ENCODE data around the gene ZNF32.
"Not testable (repeated sequence)": the region's sequence is repeated elsewhere in the genome, so short reads cannot be mapped to it uniquely, and the experiment has no call there.

Gene ZNF32

DNA sequence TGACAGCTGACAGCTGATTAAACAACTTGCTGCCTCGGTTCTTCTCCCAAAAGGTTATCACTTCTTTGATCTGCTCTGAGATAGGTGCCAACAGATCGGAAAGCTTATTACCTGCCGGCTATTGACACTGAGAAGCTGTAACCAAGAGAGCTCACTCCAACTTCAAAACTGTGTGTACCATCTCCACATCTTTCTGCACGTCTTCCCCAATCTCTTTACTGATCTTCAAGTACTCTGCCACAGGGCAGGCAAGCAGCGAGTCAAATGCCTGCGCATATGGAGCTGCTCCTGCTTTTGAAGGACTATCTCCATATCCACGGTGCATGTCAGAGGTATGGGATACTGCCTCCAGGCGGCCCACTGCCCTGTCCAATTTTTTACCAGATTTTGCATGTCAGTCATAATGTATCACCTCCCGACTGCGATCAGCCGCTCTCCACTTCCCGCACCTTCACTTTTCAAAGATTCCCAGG lies 42.8 kb downstream of the ZNF32 start:
- Histone ChIP-seq H3K9ac (ENCODE audit: low read length) (no peak overlapping the region), H3K9me3 (ENCODE audit: low read length) (no peaks in the 10 kb centered on the region), H3F3A (ENCODE audit: insufficient read depth, low read length) (no peaks in the 10 kb centered on the region), H3K36me3 (ENCODE audit: insufficient read depth, low read length) (peaks cover 31% of the 10 kb centered on the region), H3K27ac (ENCODE audit: low read depth, low read length, poor library complexity, severe bottlenecking) (no peak overlapping the region), H3K4me3 (ENCODE audit: low read depth, low read length, poor library complexity, severe bottlenecking) (peak overlapping the region; percentile 80), H3K27me3 (ENCODE audit: insufficient read depth, low read length) (no peaks in the 10 kb centered on the region; the same call in 1 of the 2 replicates), H3K79me2 (ENCODE audit: insufficient read depth, low read length) (no peaks in the 10 kb centered on the region), H2AFZ (ENCODE audit: low read length) (peak overlapping the region; percentile 64; the same call in 1 of the 2 replicates), H4K20me1 (ENCODE audit: insufficient read depth, low read length) (no peaks in the 10 kb centered on the region), H3K9me2 (ENCODE audit: low read depth, low read length) (no peaks in the 10 kb centered on the region), H3K4me1 (ENCODE audit: insufficient read depth, low read length, severe bottlenecking) (peaks cover 10% of the 10 kb centered on the region), H3K4me2 (ENCODE audit: low read length) (peak overlapping the region; percentile 72)
- TF ChIP-seq EZH2 (IDR thresholded peaks at IDR 0.05; ENCODE audit: borderline replicate concordance, low read length), result no peak

DNA sequence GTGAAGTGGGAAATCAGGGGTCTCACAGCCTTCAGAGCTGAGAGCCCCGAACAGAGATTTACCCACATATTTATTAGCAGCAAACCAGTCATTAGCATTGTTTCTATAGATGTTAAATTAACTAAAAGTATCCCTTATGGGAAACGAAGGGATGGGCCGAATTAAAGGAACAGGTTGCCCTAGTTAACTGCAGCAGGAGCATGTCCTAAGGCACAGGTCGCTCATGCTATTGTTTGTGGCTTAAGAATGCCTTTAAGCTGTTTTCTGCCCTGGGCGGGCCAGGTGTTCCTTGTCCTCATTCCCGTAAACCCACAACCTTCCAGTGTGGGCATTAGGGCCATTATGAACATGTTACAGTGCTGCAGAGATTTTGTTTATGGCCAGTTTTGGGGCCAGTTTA lies 47.1 kb downstream of the ZNF32 start:
- not testable (repeated sequence) for H3K36me3 ChIP-seq (ENCODE audit: insufficient read depth, low read length); H4K20me1 ChIP-seq (ENCODE audit: insufficient read depth, low read length); H3K4me1 ChIP-seq (ENCODE audit: insufficient read depth, low read length, severe bottlenecking); H3K9me3 ChIP-seq (ENCODE audit: low read length); H3K27me3 ChIP-seq (ENCODE audit: insufficient read depth, low read length); H3K9ac ChIP-seq (ENCODE audit: low read length); H3K27ac ChIP-seq (ENCODE audit: low read depth, low read length, poor library complexity, severe bottlenecking); H2AFZ ChIP-seq (ENCODE audit: low read length); H3K4me3 ChIP-seq (ENCODE audit: low read depth, low read length, poor library complexity, severe bottlenecking); H3F3A ChIP-seq (ENCODE audit: insufficient read depth, low read length); H3K9me2 ChIP-seq (ENCODE audit: low read depth, low read length); H3K79me2 ChIP-seq (ENCODE audit: insufficient read depth, low read length); H3K4me2 ChIP-seq (ENCODE audit: low read length)

DNA sequence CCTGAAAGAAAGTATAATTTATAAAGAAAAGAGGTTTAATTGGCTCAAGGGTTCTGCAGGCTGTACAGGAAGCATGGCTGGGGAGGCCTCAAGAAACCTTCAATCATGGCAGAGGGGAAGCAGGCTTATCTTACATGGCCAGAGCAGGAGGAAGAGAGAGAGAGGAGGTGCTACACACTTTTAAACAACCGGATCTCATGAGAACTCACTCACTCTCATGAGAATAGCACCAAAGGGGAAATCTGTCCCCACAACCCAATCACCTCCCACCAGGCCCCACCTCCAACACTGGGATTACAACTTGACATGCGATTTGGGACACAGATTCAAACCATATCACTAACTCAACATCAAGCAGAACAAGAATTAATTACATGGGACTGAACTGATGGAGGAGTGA lies 49.3 kb downstream of the ZNF32 start:
- no peak overlapping the region for H3K4me3 ChIP-seq (ENCODE audit: low read depth, low read length, poor library complexity, severe bottlenecking)
- H4K20me1 ChIP-seq (ENCODE audit: insufficient read depth, low read length), result no peaks in the 10 kb centered on the region
- H3K9me3 ChIP-seq (ENCODE audit: low read length), result no peaks in the 10 kb centered on the region
- no peak for TF ChIP-seq EZH2 (IDR thresholded peaks at IDR 0.05; ENCODE audit: borderline replicate concordance, low read length)
- TF ChIP-seq, protein P1, sequence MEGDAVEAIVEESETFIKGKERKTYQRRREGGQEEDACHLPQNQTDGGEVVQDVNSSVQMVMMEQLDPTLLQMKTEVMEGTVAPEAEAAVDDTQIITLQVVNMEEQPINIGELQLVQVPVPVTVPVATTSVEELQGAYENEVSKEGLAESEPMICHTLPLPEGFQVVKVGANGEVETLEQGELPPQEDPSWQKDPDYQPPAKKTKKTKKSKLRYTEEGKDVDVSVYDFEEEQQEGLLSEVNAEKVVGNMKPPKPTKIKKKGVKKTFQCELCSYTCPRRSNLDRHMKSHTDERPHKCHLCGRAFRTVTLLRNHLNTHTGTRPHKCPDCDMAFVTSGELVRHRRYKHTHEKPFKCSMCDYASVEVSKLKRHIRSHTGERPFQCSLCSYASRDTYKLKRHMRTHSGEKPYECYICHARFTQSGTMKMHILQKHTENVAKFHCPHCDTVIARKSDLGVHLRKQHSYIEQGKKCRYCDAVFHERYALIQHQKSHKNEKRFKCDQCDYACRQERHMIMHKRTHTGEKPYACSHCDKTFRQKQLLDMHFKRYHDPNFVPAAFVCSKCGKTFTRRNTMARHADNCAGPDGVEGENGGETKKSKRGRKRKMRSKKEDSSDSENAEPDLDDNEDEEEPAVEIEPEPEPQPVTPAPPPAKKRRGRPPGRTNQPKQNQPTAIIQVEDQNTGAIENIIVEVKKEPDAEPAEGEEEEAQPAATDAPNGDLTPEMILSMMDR (IDR thresholded peaks at IDR 0.05; ENCODE audit: low read length), result no peak
- H3K4me1 ChIP-seq (ENCODE audit: insufficient read depth, low read length, severe bottlenecking), result peaks cover 8% of the 10 kb centered on the region
- no peak overlapping the region for H3K27ac ChIP-seq (ENCODE audit: low read depth, low read length, poor library complexity, severe bottlenecking)
- H3K9ac ChIP-seq (ENCODE audit: low read length), result no peak overlapping the region
- no peak overlapping the region for H2AFZ ChIP-seq (ENCODE audit: low read length)
- no peaks in the 10 kb centered on the region for H3K79me2 ChIP-seq (ENCODE audit: insufficient read depth, low read length)
- peaks cover 4% of the 10 kb centered on the region; the same call in 1 of the 2 replicates for H3K27me3 ChIP-seq (ENCODE audit: insufficient read depth, low read length)
- no peaks in the 10 kb centered on the region for H3F3A ChIP-seq (ENCODE audit: insufficient read depth, low read length)
- H3K9me2 ChIP-seq (ENCODE audit: low read depth, low read length), result no peaks in the 10 kb centered on the region
- no peaks in the 10 kb centered on the region; the same call in 1 of the 2 replicates for H3K36me3 ChIP-seq (ENCODE audit: insufficient read depth, low read length)
- H3K4me2 ChIP-seq (ENCODE audit: low read length), result no peak overlapping the region

DNA sequence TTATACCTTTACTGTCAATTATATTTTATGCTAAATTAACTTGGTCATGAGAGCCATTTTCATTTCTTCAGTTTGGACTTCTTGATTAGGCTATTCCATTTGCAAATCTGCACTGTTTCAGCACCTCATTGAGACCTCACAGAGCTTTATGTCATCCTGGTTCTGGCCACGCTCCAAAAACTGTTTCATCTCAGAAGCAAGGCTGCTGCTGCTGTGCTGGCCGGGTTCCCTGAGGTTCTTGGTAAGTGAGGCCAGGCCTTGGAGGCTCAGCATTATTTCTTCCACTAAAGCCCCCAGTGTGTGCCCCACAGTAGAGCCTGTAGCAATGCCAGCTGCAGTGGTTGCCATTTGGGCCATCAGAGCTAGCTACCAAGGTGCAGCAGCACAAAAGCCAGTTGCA lies 50.2 kb downstream of the ZNF32 start:
- Histone ChIP-seq H3K27me3 (ENCODE audit: insufficient read depth, low read length) (peaks cover 4% of the 10 kb centered on the region; the same call in 1 of the 2 replicates), H3K79me2 (ENCODE audit: insufficient read depth, low read length) (no peaks in the 10 kb centered on the region), H4K20me1 (ENCODE audit: insufficient read depth, low read length) (no peaks in the 10 kb centered on the region), H3K9me2 (ENCODE audit: low read depth, low read length) (no peaks in the 10 kb centered on the region), H3K4me2 (ENCODE audit: low read length) (no peak overlapping the region), H3K4me1 (ENCODE audit: insufficient read depth, low read length, severe bottlenecking) (peaks cover 8% of the 10 kb centered on the region), H3K9me3 (ENCODE audit: low read length) (no peaks in the 10 kb centered on the region), H3K27ac (ENCODE audit: low read depth, low read length, poor library complexity, severe bottlenecking) (no peak overlapping the region), H3F3A (ENCODE audit: insufficient read depth, low read length) (no peaks in the 10 kb centered on the region), H3K4me3 (ENCODE audit: low read depth, low read length, poor library complexity, severe bottlenecking) (no peak overlapping the region), H3K9ac (ENCODE audit: low read length) (no peak overlapping the region), H2AFZ (ENCODE audit: low read length) (no peak overlapping the region), H3K36me3 (ENCODE audit: insufficient read depth, low read length) (no peaks in the 10 kb centered on the region; the same call in 1 of the 2 replicates)
- TF ChIP-seq EZH2 (IDR thresholded peaks at IDR 0.05; ENCODE audit: borderline replicate concordance, low read length), result no peak
- TF ChIP-seq, protein P1 (IDR thresholded peaks at IDR 0.05; ENCODE audit: low read length), result no peak
